GM12891 (cell line): ENCODE data around the gene CDH6.

ENCODE experiments used
- DNase-seq: peaks from one replicate; pipeline ENCODE4 v3.0.0; 2011; ENCODE audit warnings: low spot score; ENCODE audit not compliant: insufficient read length
- FAIRE-seq: peaks from 2 replicates; lab custom pipeline; 2011; peaks lifted over from hg19 to GRCh38; lab: Jason Lieb, UNC
- PAX5 ChIP-seq: IDR thresholded peaks from 2 replicates; pipeline ENCODE4 v1.6.1; 2011; ENCODE audit warnings: low read length, moderate library complexity, mild to moderate bottlenecking; ENCODE audit not compliant: insufficient read depth, severe bottlenecking
- POLR2A ChIP-seq: IDR thresholded peaks from 2 replicates; pipeline ENCODE4 v1.6.1; 2011; ENCODE audit warnings: low read depth, low read length, control low read depth
- POLR2AphosphoS5 ChIP-seq: IDR thresholded peaks from 2 replicates; pipeline ENCODE4 v1.6.1; 2011; ENCODE audit warnings: low read depth, low read length, control low read depth
- POU2F2 ChIP-seq: IDR thresholded peaks from 2 replicates; pipeline ENCODE4 v1.6.1; 2011; ENCODE audit warnings: low read depth, mild to moderate bottlenecking, control low read depth, low read length, moderate library complexity
- SPI1 ChIP-seq: IDR thresholded peaks from 2 replicates; pipeline ENCODE4 v1.6.1; 2011; ENCODE audit warnings: low read depth, low read length, control low read depth
- TAF1 ChIP-seq: IDR thresholded peaks from 2 replicates; pipeline ENCODE4 v1.6.1; 2011; ENCODE audit warnings: low read depth, low read length, control low read depth

Gene CDH6

GRCh38 chr5:31169379-31169778, 24.1 kb upstream of the CDH6 start:
- DNase-seq (no peak), FAIRE-seq (no peak)
- TF ChIP-seq POLR2A (no peak), POLR2AphosphoS5 (no peak), POU2F2 (no peak), TAF1 (no peak), SPI1 (no peak), PAX5 (no peak)

GRCh38 chr5:31172881-31173280, 20.6 kb upstream of the CDH6 start:
- FAIRE-seq (no peak), DNase-seq (no peak)
- no peak for TF ChIP-seq POLR2AphosphoS5
- TF ChIP-seq POU2F2, result no peak
- no peak for TF ChIP-seq PAX5
- no peak for TF ChIP-seq POLR2A
- TF ChIP-seq TAF1, result no peak
- TF ChIP-seq SPI1, result no peak

- DNase-seq, result no peak
- no peak for FAIRE-seq
- no peak for TF ChIP-seq POLR2AphosphoS5
Observed at GRCh38 chr5:31173614-31174013, 19.9 kb upstream of the CDH6 start.

- FAIRE-seq, result no peak
- TF ChIP-seq POLR2AphosphoS5 (no peak), POLR2A (no peak), PAX5 (no peak), TAF1 (no peak), POU2F2 (no peak), SPI1 (no peak)
- no peak for DNase-seq
Observed at GRCh38 chr5:31181376-31181987, 12.0 kb upstream of the CDH6 start.

GRCh38 chr5:31182136-31182535, 11.3 kb upstream of the CDH6 start:
- no peak for FAIRE-seq

GRCh38 chr5:31185951-31186350, 7.5 kb upstream of the CDH6 start:
- TF ChIP-seq PAX5 (no peak), POLR2AphosphoS5 (no peak), TAF1 (no peak), POU2F2 (no peak), POLR2A (no peak), SPI1 (no peak)
- DNase-seq (no peak), FAIRE-seq (no peak)

More at GRCh38 chr5:31182136-31182535, 11.3 kb upstream of the CDH6 start:
- no peak for TF ChIP-seq POU2F2
- TF ChIP-seq POLR2A, result no peak
- DNase-seq, result no peak

- no peak for DNase-seq
- no peak for FAIRE-seq
- TF ChIP-seq TAF1 (no peak), POU2F2 (no peak), POLR2AphosphoS5 (no peak), POLR2A (no peak)
Observed at GRCh38 chr5:31186672-31187267, 6.7 kb upstream of the CDH6 start.

GRCh38 chr5:31187591-31187990, 5.9 kb upstream of the CDH6 start:
- DNase-seq, result no peak
- TF ChIP-seq PAX5 (no peak), POLR2A (no peak), TAF1 (no peak), SPI1 (no peak), POU2F2 (no peak), POLR2AphosphoS5 (no peak)
- no peak for FAIRE-seq

GRCh38 chr5:31192442-31192841, 1.0 kb upstream of the CDH6 start:
- DNase-seq (no peak), FAIRE-seq (no peak)
- TF ChIP-seq TAF1, result no peak
- no peak for TF ChIP-seq POLR2AphosphoS5
- no peak for TF ChIP-seq PAX5
- no peak for TF ChIP-seq POLR2A
- TF ChIP-seq POU2F2, result no peak
- no peak for TF ChIP-seq SPI1

GRCh38 chr5:31193116-31193515, 370 bp upstream of the CDH6 start:
- FAIRE-seq (no peak), DNase-seq (no peak)
- TF ChIP-seq POLR2AphosphoS5 (no peak), TAF1 (no peak), POLR2A (no peak), PAX5 (no peak), POU2F2 (no peak), SPI1 (no peak)
